NCI-H2029 (cell line): Measurements from ENCODE around the gene SOBP.

Experiments used
- DNase-seq: peaks from one replicate; lab custom pipeline; 2025; lab: John Stamatoyannopoulos, UW

The SOBP gene

DNA sequence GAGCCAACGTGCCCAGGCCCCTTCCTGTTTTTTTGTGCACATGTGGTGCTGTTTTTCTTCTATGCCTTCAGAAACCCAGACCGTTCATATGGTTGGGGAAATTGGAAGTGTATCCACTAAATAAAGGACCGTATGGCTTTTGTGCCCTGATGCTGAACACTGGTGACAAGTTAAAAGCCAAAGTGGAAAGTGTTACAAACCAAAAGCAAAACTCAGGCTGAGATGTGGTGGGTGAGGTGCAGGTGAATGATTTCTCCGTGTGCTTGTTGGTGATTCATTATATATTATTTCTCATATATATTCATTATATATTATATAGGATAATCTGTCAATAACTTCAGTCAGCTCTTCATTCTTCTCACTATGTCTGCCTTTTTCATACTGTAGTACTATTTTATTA, 148.6 kb downstream of the SOBP start:
- DNase-seq = no peak

DNA sequence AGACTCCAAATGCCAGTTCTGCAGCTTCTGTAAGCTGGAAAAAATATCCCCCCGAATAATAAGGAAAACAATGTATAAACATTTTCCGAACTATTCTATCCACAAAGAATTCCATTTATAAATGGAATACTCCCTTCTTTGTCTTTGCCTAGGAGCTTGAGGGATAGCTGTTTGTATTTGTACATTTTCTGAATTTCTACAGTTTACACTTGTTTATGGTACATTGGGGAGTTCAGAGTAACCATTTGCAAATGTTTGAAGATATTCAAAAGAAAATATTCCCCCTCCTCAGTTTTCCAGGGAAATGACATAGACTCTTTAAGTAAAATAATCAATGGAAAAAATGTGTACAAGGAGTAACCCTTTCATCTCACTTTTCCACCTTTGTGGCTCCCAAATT, 149.6 kb downstream of the SOBP start:
- DNase-seq = no peak

- DNase-seq = no peak
Measured at GRCh38 chr6:107641071-107641470, 151.2 kb downstream of the SOBP start.

- no peak for DNase-seq
Measured at GRCh38 chr6:107641500-107641941, 151.6 kb downstream of the SOBP start.

- no peak for DNase-seq
Measured at GRCh38 chr6:107642095-107642860, 152.4 kb downstream of the SOBP start.

- no peak for DNase-seq
Measured at GRCh38 chr6:107642861-107643328, 153.0 kb downstream of the SOBP start.

DNA sequence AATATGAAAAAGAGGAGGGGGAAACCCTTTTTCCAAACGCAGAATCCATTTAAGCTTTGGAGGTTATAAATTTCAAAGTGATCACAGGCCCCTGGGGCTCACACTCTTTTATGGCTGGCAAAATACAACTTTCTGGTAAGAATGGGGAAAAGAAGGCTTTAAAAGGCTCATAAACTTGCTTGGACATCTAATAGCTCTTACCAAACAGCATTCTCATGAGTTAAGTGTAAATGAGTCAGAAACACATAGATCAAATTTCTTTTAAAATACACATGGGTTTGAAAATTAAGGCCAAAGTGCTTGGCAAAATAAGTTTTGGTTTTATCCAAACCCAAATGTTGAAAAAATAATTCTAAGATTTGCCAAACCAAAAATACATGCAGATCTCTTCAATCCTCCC, 154.6 kb downstream of the SOBP start:
- no peak for DNase-seq

- DNase-seq = no peak
Measured at GRCh38 chr6:107645740-107646139, 155.8 kb downstream of the SOBP start.

GRCh38 chr6:107646176-107646575, 156.3 kb downstream of the SOBP start:
- DNase-seq = no peak

GRCh38 chr6:107646776-107647438, 157.0 kb downstream of the SOBP start:
- DNase-seq = no peak

DNA sequence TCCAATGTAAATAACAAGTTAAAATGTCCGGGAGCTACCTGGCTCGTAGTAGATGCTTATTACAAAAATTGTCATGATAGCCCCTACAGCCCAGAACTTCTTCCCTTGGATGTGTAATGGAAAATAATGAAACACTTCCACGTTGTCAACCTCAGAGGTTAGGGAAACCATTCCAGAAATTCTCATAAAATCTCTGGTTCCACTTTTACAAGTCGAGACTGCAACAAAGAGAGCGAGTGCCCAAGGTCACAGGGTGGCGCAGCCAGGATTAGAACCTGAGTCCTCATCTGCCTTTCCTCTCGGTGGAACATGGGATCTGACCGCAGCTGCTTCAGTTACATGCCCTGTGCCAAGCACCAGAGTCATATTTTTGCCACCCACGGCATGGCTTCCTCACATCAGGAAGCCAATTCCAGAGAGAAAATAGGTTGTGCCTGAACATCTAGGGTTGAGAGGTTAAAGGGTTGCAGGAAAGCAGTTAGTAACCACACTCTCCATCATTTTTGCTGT, 157.6 kb downstream of the SOBP start:
- no peak for DNase-seq

GRCh38 chr6:107648983-107649382, 159.1 kb downstream of the SOBP start:
- DNase-seq = no peak

DNA sequence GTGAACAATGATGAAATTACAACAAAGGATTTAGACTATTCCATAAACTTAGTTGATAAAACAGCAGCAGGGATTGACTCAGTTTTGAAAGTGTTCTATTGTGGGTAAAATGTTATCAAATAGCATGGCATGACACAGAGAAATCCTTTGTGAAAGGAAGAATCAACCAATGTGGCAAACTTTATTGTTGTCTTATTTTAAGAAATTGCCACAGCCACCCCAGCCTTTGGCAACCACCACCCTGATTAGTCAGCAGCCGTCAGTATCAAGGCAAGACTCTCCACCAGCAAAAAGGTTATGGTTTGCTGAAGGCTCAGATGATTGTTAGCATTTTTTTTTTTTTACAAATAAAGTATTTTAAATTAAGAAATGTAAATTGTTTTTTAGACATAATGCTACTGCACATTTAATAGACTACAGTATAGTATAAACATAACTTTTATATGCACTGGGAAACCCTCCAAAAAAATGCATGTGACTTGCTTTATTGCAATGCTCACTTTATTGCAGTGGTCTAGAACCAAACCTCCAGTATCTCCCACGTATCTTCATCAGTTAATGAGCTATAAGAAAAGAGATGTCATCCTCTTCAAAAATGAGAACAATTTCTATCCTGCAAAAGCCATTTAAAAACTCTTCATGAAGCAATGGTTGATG, 162.7 kb downstream of the SOBP start:
- no peak for DNase-seq

DNA sequence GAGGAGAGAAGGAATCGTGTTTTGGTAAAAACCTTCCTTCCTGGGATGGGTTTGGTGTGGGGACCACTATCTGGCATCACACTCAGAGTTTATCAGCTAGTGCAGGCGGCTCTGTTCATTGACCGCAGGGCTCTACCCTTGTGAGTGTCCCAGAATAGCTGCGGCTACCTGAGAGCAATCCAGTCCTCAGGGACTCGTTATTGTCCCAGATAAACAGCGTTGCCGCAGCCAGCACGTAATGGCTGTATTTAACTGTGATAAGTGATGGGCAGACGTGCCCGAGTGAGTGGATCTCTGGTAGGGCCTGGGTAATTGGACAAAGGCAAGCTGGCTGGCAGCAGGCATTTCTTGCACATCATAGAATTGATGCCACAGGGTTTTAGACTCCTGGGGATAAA, 163.3 kb downstream of the SOBP start:
- DNase-seq = no peak

DNA sequence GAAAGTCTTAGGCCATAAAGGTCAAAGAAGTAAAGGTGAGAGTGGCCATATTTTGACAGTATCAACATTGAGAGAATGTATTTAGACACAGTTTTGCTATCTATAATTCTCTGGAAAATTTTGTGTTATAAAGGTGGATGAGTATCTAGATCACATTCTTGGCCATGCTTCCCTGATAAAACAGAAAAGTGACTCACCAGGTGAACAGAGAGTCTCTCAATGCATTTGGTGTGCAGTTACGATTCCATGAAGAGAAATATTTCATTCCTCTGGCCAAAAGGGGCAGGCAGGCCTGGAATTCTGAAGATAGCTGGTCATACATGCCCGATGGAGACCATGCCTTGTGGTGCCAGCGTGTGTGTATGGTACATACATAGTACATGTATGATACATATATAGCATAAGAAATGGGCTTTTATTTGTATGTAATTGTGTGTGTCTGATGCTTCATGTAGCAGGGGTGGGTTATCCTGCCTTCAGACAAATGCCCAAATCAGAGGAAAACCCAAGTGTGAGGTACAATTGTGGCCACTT, 164.0 kb downstream of the SOBP start:
- DNase-seq = no peak

- DNase-seq = no peak
Measured at GRCh38 chr6:107654764-107655163, 164.8 kb downstream of the SOBP start.

- no peak for DNase-seq
Measured at GRCh38 chr6:107655245-107655644, 165.3 kb downstream of the SOBP start.

- DNase-seq = no peak
Measured at GRCh38 chr6:107655864-107656263, 165.9 kb downstream of the SOBP start.

- DNase-seq = no peak
Measured at GRCh38 chr6:107656401-107656800, 166.5 kb downstream of the SOBP start.

DNA sequence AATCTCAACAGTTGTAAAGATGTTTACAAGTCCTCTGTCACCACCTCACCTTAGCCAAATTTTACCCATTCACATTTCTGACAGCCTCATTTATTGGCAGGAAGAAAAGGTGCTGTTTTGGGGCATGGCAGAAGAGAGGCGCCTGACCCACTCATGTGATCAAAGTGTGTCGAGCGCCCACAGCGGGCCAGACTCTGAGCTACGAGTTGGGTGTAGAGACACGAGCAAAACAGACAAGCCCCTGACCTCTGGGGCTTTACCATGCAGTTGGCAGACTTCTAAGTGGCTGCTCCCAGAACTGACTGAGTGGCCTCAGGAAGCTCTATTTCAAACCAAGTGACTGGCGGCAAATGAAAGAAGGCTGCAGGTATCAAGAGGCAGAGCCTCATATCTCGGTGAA, 167.0 kb downstream of the SOBP start:
- DNase-seq = no peak

DNA sequence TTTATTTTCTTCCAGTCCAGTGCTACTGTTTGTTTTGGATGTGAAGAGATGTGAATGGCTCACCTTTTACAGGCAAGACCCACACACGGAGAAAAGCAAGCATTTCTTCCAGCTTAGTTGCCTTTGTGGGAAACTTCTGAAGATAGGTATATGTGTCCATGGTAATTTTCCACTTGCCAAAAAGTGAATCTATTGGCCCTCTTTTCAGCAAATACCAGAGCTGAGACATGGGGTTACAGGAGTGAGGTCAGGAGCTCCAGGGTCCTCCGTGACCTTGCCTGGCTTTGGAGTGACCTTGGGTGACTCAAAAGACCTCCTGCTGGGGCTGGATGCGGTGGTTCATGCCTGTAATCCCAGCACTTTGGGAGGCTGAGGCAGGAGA, 167.4 kb downstream of the SOBP start:
- no peak for DNase-seq

- peak; percentile 36 for DNase-seq
Measured at GRCh38 chr6:107657755-107658461, 168.0 kb downstream of the SOBP start.
